Measurements from ENCODE around the gene SBNO1.

GRCh38 chr12:123253641-123254459 lies 110.8 kb downstream of the SBNO1 start:
- TF ChIP-seq CTCF (IDR thresholded peaks at IDR 0.05; ENCODE audit: low read length) (no peak), EZH2phosphoT487 (IDR thresholded peaks at IDR 0.05; ENCODE audit: low read length) (no peak), EZH2 (optimal IDR thresholded peaks at IDR 0.05; ENCODE audit: low read depth, low read length) (no peak)
